GM10266 (cell line): ENCODE results near the gene OR4N5.
"Not testable (repeated sequence)": the region's sequence is repeated elsewhere in the genome, so short reads cannot be mapped to it uniquely, and the experiment has no call there.

ENCODE experiments used
- DNase-seq: peaks from one replicate; pipeline ENCODE4 v3.0.0; 2012; ENCODE audit errors: extremely low spot score
- CTCF ChIP-seq: IDR thresholded peaks from 2 replicates; pipeline ENCODE4 v1.5.1; 2012; ENCODE audit warnings: mild to moderate bottlenecking, low read depth; ENCODE audit not compliant: control insufficient read depth, insufficient read depth; ENCODE audit errors: missing control alignments

The OR4N5 gene

GRCh38 chr14:20138520-20138919 is at the start of gene OR4N5:
TSS of gene OR4N5 (plus strand) at chr14:20138820. CDS start at chr14:20143736, 4,916 bp downstream.
- TF ChIP-seq CTCF = no peak
- DNase-seq = no peak

- no peak for DNase-seq
- TF ChIP-seq CTCF = no peak
These were observed 46.6 kb upstream of the OR4N5 start for GRCh38 chr14:20092050-20092449.

- no peak for TF ChIP-seq CTCF
- no peak for DNase-seq
These were observed 45.2 kb upstream of the OR4N5 start for GRCh38 chr14:20093442-20093841.

- not testable (repeated sequence) for DNase-seq
These were observed 39.5 kb upstream of the OR4N5 start for GRCh38 chr14:20098926-20099770.

- DNase-seq = no peak
- TF ChIP-seq CTCF = no peak
These were observed 28.2 kb upstream of the OR4N5 start, which contains the start of gene OR4K17 for GRCh38 chr14:20110438-20110837. TSS of gene OR4K17 (plus strand) at chr14:20110739. CDS start at chr14:20117500, 6,761 bp downstream.

GRCh38 chr14:20112321-20112720 is 26.3 kb upstream of the OR4N5 start:
- no peak for DNase-seq

GRCh38 chr14:20116748-20117147 is 21.9 kb upstream of the OR4N5 start:
- TF ChIP-seq CTCF = no peak
- no peak for DNase-seq

More at GRCh38 chr14:20112321-20112720, 26.3 kb upstream of the OR4N5 start:
- TF ChIP-seq CTCF = no peak

GRCh38 chr14:20118795-20119194 is 19.8 kb upstream of the OR4N5 start:
- DNase-seq = no peak
- TF ChIP-seq CTCF = no peak
